SK-N-SH treated with all-trans-retinoic acid at 6 μM for 48 hours (cell line): ENCODE measurements around the gene DIP2C.

Experiments
- ATAC-seq: fragments of 200-7000 bp; cut with Tn5 transposase; 3 replicates; pipeline ENCODE4 v1.9.1; 2020; ENCODE audit warnings: mild to moderate bottlenecking, moderate library complexity
- ARNTL ChIP-seq: fragments of 450-650 bp; formaldehyde crosslinking; IDR thresholded peaks from 2 replicates; pipeline ENCODE4 v1.5.0; 2020; ENCODE audit warnings: low read depth, mild to moderate bottlenecking, moderate library complexity, borderline replicate concordance
- BACH2 ChIP-seq: fragments of 250-450 bp; sonication (Bioruptor Pico); IDR thresholded peaks from 2 replicates; pipeline ENCODE4 v1.9.0; 2021; ENCODE audit warnings: mild to moderate bottlenecking, borderline replicate concordance
- CSDC2 ChIP-seq: fragments of 250-450 bp; sonication (Bioruptor Pico); IDR thresholded peaks from 2 replicates; pipeline ENCODE4 v1.5.0; 2020; ENCODE audit warnings: mild to moderate bottlenecking, moderate library complexity
- ESRRG ChIP-seq: fragments of 250-450 bp; sonication (Bioruptor Pico); IDR thresholded peaks from 2 replicates; pipeline ENCODE4 v1.6.1; 2021; ENCODE audit warnings: mild to moderate bottlenecking
- GLIS3 ChIP-seq: fragments of 250-450 bp; sonication (Bioruptor Pico); IDR thresholded peaks from 2 replicates; pipeline ENCODE4 v1.5.0; 2020; ENCODE audit warnings: mild to moderate bottlenecking, moderate library complexity
- ISL1 ChIP-seq: fragments of 250-450 bp; sonication (Bioruptor Pico); IDR thresholded peaks from 2 replicates; pipeline ENCODE4 v2.1.2; 2022; ENCODE audit warnings: mild to moderate bottlenecking, moderate library complexity
- OSR1 ChIP-seq: fragments of 250-450 bp; sonication (Bioruptor Pico); IDR thresholded peaks from 2 replicates; pipeline ENCODE4 v1.8.0; 2022; ENCODE audit warnings: moderate library complexity, mild to moderate bottlenecking, inconsistent platforms
- PPARA ChIP-seq: fragments of 250-450 bp; sonication (Bioruptor Pico); IDR thresholded peaks from 2 replicates; pipeline ENCODE4 v1.5.0; 2020; ENCODE audit warnings: mild to moderate bottlenecking, borderline replicate concordance
- RARB ChIP-seq: fragments of 250-450 bp; sonication (Bioruptor Pico); IDR thresholded peaks from 2 replicates; pipeline ENCODE4 v1.8.0; 2021; ENCODE audit warnings: mild to moderate bottlenecking, moderate library complexity
- SNAI2 ChIP-seq: fragments of 250-450 bp; sonication (Bioruptor Pico); IDR thresholded peaks from 2 replicates; pipeline ENCODE4 v1.5.0; 2020; ENCODE audit warnings: mild to moderate bottlenecking, moderate library complexity
- TCF4 ChIP-seq: fragments of 250-450 bp; sonication (Bioruptor Pico); IDR thresholded peaks from 2 replicates; pipeline ENCODE4 v1.8.0; 2021; ENCODE audit warnings: mild to moderate bottlenecking, moderate library complexity, borderline replicate concordance
- TOX ChIP-seq: fragments of 250-450 bp; sonication (Bioruptor Pico); IDR thresholded peaks from 2 replicates; pipeline ENCODE4 v1.8.0; 2021; ENCODE audit warnings: mild to moderate bottlenecking, moderate library complexity, borderline replicate concordance
- ZC3H10 ChIP-seq: fragments of 250-450 bp; sonication (Bioruptor Pico); IDR thresholded peaks from 2 replicates; pipeline ENCODE4 v1.5.1; 2021; ENCODE audit warnings: mild to moderate bottlenecking, moderate library complexity
- ZFP3 ChIP-seq: fragments of 250-450 bp; sonication (Bioruptor Pico); IDR thresholded peaks from 2 replicates; pipeline ENCODE4 v1.5.0; 2020; ENCODE audit warnings: mild to moderate bottlenecking, moderate library complexity
- ZFP30 ChIP-seq: fragments of 450-650 bp; formaldehyde crosslinking; IDR thresholded peaks from 2 replicates; pipeline ENCODE4 v1.5.0; 2022; ENCODE audit warnings: mild to moderate bottlenecking, moderate library complexity
- ZNF565 ChIP-seq: fragments of 450-650 bp; formaldehyde crosslinking; conservative IDR thresholded peaks from 2 replicates; pipeline ENCODE4 v1.5.0; 2020; ENCODE audit warnings: low read depth, mild to moderate bottlenecking, moderate library complexity
- ZNF70 ChIP-seq: fragments of 450-650 bp; formaldehyde crosslinking; IDR thresholded peaks from 2 replicates; pipeline ENCODE4 v1.5.0; 2020; ENCODE audit warnings: mild to moderate bottlenecking, moderate library complexity
- ZNF8 ChIP-seq: fragments of 450-650 bp; formaldehyde crosslinking; IDR thresholded peaks from 2 replicates; pipeline ENCODE4 v1.5.0; 2020; ENCODE audit warnings: mild to moderate bottlenecking, moderate library complexity
- TF ChIP-seq, protein P1 (sequence below): fragments of 250-450 bp; sonication (Bioruptor Pico); IDR thresholded peaks from 2 replicates; pipeline ENCODE4 v1.8.0; 2020; ENCODE audit warnings: mild to moderate bottlenecking, moderate library complexity, borderline replicate concordance
- TF ChIP-seq, protein P2 (sequence below): fragments of 250-450 bp; sonication (Bioruptor Pico); IDR thresholded peaks from 2 replicates; pipeline ENCODE4 v1.5.1; 2021; ENCODE audit warnings: mild to moderate bottlenecking, moderate library complexity
- TF ChIP-seq, protein P3 (sequence below): fragments of 250-450 bp; sonication (Bioruptor Pico); IDR thresholded peaks from 2 replicates; pipeline ENCODE4 v1.8.0; 2021; ENCODE audit warnings: low read depth, mild to moderate bottlenecking, moderate library complexity, borderline replicate concordance
- TF ChIP-seq, protein P4 (sequence below): fragments of 250-450 bp; sonication (Bioruptor Pico); IDR thresholded peaks from 2 replicates; pipeline ENCODE4 v1.5.1; 2020; ENCODE audit warnings: low read depth, mild to moderate bottlenecking, moderate library complexity

The DIP2C gene

DNA sequence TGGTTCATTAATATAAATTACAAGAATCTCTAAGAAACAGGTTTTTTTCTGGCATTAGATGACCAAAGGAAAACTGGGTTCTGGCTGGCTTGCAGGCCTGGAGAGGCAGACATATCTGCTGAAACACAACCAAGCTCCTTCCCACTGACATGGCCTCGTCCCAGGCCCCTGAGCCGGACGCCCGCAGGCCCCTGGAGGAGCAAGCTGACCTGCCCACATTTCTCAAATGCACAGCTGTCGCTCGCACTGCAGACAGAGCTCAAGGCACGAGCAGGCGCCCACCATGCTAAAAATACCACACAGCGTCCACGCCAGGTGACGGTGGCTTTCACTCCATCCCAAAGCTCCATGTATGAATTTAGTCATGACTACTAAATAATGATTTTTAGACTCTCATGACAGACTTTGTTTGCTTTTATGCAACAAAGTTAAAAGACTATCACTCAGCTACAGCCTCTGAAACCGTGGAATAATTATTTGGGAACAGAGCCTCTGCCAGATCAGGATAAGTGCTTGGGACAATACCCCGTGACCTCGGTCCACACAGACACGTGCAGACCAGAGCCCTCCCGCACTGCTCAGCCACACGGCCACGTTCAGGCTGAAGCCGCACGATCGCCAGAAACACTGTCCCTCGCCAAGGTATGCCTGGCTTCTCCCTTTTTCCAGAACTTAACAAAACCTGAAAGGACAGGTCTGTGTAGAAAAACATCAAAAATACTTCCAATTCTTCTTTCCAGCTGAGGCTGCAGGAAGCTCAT lies 71.1 kb downstream of the DIP2C start:
- TF ChIP-seq SNAI2 (CRISPR knock-in tag) (no peak), RARB (CRISPR knock-in tag) (no peak), ZNF70 (CRISPR knock-in tag) (no peak), ISL1 (CRISPR knock-in tag) (no peak), ZC3H10 (no peak), PPARA (CRISPR knock-in tag) (no peak), ZNF8 (CRISPR knock-in tag) (no peak), BACH2 (CRISPR knock-in tag) (no peak), GLIS3 (CRISPR knock-in tag) (no peak), OSR1 (CRISPR knock-in tag) (no peak), ZFP30 (no peak), CSDC2 (CRISPR knock-in tag) (no peak), ZFP3 (CRISPR knock-in tag) (no peak), TOX (no peak), ZNF565 (CRISPR knock-in tag) (no peak), ARNTL (CRISPR knock-in tag) (no peak), ESRRG (no peak)
- TF ChIP-seq, protein P1, sequence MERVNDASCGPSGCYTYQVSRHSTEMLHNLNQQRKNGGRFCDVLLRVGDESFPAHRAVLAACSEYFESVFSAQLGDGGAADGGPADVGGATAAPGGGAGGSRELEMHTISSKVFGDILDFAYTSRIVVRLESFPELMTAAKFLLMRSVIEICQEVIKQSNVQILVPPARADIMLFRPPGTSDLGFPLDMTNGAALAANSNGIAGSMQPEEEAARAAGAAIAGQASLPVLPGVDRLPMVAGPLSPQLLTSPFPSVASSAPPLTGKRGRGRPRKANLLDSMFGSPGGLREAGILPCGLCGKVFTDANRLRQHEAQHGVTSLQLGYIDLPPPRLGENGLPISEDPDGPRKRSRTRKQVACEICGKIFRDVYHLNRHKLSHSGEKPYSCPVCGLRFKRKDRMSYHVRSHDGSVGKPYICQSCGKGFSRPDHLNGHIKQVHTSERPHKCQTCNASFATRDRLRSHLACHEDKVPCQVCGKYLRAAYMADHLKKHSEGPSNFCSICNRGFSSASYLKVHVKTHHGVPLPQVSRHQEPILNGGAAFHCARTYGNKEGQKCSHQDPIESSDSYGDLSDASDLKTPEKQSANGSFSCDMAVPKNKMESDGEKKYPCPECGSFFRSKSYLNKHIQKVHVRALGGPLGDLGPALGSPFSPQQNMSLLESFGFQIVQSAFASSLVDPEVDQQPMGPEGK (CRISPR knock-in tag): no peak
- TF ChIP-seq, protein P2, sequence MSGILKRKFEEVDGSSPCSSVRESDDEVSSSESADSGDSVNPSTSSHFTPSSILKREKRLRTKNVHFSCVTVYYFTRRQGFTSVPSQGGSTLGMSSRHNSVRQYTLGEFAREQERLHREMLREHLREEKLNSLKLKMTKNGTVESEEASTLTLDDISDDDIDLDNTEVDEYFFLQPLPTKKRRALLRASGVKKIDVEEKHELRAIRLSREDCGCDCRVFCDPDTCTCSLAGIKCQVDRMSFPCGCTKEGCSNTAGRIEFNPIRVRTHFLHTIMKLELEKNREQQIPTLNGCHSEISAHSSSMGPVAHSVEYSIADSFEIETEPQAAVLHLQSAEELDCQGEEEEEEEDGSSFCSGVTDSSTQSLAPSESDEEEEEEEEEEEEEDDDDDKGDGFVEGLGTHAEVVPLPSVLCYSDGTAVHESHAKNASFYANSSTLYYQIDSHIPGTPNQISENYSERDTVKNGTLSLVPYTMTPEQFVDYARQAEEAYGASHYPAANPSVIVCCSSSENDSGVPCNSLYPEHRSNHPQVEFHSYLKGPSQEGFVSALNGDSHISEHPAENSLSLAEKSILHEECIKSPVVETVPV: no peak
- TF ChIP-seq, protein P3, sequence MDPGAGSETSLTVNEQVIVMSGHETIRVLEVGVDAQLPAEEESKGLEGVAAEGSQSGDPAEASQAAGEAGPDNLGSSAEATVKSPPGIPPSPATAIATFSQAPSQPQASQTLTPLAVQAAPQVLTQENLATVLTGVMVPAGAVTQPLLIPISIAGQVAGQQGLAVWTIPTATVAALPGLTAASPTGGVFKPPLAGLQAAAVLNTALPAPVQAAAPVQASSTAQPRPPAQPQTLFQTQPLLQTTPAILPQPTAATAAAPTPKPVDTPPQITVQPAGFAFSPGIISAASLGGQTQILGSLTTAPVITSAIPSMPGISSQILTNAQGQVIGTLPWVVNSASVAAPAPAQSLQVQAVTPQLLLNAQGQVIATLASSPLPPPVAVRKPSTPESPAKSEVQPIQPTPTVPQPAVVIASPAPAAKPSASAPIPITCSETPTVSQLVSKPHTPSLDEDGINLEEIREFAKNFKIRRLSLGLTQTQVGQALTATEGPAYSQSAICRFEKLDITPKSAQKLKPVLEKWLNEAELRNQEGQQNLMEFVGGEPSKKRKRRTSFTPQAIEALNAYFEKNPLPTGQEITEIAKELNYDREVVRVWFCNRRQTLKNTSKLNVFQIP (CRISPR knock-in tag): no peak
- no peak for ATAC-seq

DNA sequence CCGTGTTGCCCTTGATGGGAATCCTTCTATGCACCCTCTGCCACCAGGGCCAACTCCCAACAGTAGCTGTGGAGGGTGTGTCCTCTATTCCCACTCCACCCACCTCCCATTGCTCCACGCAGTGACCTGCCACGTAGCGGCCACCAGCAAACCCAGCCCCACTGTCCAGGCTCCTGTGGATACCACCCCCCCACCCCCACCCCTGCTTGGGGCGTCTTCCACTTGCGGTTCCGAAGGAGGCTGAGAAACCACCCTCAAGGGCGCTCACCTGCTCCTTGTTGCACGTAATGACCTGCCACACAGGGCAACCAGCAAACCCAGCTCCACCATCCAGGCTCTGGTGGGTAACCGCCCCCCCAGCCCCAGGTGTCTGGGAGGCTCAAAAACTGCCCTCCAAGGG lies 72.0 kb downstream of the DIP2C start:
- TF ChIP-seq, protein P1 (CRISPR knock-in tag): no peak
- TF ChIP-seq TCF4 (no peak), OSR1 (CRISPR knock-in tag) (no peak), RARB (CRISPR knock-in tag) (no peak), PPARA (CRISPR knock-in tag) (no peak)
- no peak for ATAC-seq

DNA sequence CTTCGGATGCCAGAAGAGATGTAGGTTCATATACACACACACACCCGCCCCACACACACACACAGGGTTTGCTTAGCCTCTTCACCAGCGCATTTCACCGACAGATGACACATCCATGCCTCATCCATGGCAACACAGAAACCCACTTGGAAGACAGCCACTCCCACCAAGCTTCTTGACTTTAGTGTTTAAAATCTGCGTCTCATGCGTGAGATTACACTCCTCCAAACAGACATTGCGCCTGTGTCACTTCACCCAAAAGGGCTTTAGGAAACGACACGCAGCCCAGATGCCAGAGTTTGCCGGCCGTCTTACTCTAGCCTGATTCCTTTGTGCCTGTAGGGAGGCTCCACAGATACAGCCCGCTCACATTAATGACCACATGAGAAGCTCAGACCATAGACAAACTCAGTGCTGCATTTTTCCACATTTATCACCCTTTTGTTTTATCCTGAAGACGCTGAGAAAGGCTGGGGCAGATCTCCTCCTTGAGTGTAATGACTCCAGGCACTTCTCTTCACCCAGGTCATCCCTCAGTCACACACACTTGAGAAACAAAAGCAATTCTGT lies 73.8 kb downstream of the DIP2C start:
- ATAC-seq: peak; percentile 69
- TF ChIP-seq ZC3H10 (no peak), ZNF565 (CRISPR knock-in tag) (no peak), BACH2 (CRISPR knock-in tag) (no peak), PPARA (CRISPR knock-in tag) (no peak), ESRRG (no peak), OSR1 (CRISPR knock-in tag) (no peak), ZFP3 (CRISPR knock-in tag) (no peak), ZNF70 (CRISPR knock-in tag) (no peak), RARB (CRISPR knock-in tag) (no peak), ZFP30 (no peak)
- TF ChIP-seq, protein P3 (CRISPR knock-in tag): no peak
- TF ChIP-seq, protein P4, sequence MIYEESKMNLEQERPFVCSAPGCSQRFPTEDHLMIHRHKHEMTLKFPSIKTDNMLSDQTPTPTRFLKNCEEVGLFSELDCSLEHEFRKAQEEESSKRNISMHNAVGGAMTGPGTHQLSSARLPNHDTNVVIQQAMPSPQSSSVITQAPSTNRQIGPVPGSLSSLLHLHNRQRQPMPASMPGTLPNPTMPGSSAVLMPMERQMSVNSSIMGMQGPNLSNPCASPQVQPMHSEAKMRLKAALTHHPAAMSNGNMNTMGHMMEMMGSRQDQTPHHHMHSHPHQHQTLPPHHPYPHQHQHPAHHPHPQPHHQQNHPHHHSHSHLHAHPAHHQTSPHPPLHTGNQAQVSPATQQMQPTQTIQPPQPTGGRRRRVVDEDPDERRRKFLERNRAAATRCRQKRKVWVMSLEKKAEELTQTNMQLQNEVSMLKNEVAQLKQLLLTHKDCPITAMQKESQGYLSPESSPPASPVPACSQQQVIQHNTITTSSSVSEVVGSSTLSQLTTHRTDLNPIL (CRISPR knock-in tag): no peak
- TF ChIP-seq, protein P2: no peak
- TF ChIP-seq, protein P1 (CRISPR knock-in tag): no peak
- TF ChIP-seq, all 23 proteins: peak for 0
